HK-2 (cell line): ENCODE data around the gene ARHGEF10L.
"Not testable (repeated sequence)": the region's sequence is repeated elsewhere in the genome, so short reads cannot be mapped to it uniquely, and the experiment has no call there.

Experiments
- DNase-seq: peaks from one replicate; pipeline ENCODE4 v3.0.0-alpha.2; 2018; ENCODE audit not compliant: unreplicated experiment

Gene ARHGEF10L

GRCh38 chr1:17539477-17540254 is at the start of gene ARHGEF10L:
TSS of gene ARHGEF10L (plus strand) at chr1:17539698. CDS start at chr1:17580596, 40,898 bp downstream.
- peak; percentile 47 for DNase-seq

- DNase-seq, result not testable (repeated sequence)
Measured at GRCh38 chr1:17489768-17490417, 49.6 kb upstream of the ARHGEF10L start.

GRCh38 chr1:17490667-17491066 is 48.8 kb upstream of the ARHGEF10L start:
- not testable (repeated sequence) for DNase-seq

GRCh38 chr1:17494114-17494729 is 45.3 kb upstream of the ARHGEF10L start:
- DNase-seq, result peak; percentile 80

- no peak for DNase-seq
Measured at GRCh38 chr1:17496419-17496818, 43.1 kb upstream of the ARHGEF10L start.

- no peak for DNase-seq
Measured at GRCh38 chr1:17498214-17498613, 41.3 kb upstream of the ARHGEF10L start.

- peak; percentile 83 for DNase-seq
Measured at GRCh38 chr1:17502326-17502778, 37.1 kb upstream of the ARHGEF10L start.

GRCh38 chr1:17503146-17503545 is 36.4 kb upstream of the ARHGEF10L start:
- DNase-seq, result no peak

- DNase-seq, result not testable (repeated sequence)
Measured at GRCh38 chr1:17507200-17507599, 32.3 kb upstream of the ARHGEF10L start.

GRCh38 chr1:17507915-17508314 is 31.6 kb upstream of the ARHGEF10L start:
- no peak for DNase-seq

- DNase-seq, result no peak
Measured at GRCh38 chr1:17509363-17509762, 30.1 kb upstream of the ARHGEF10L start.

GRCh38 chr1:17510138-17510537 is 29.4 kb upstream of the ARHGEF10L start:
- DNase-seq, result no peak

- DNase-seq, result no peak
Measured at GRCh38 chr1:17511188-17511587, 28.3 kb upstream of the ARHGEF10L start.

GRCh38 chr1:17513131-17513530 is 26.4 kb upstream of the ARHGEF10L start:
- no peak for DNase-seq

- no peak for DNase-seq
Measured at GRCh38 chr1:17514776-17515175, 24.7 kb upstream of the ARHGEF10L start.

- no peak for DNase-seq
Measured at GRCh38 chr1:17515902-17516301, 23.6 kb upstream of the ARHGEF10L start.

- DNase-seq, result no peak
Measured at GRCh38 chr1:17516303-17517214, 22.9 kb upstream of the ARHGEF10L start.

- DNase-seq, result peak; percentile 55
Measured at GRCh38 chr1:17520041-17520440, 19.5 kb upstream of the ARHGEF10L start.

GRCh38 chr1:17520473-17521319 is 18.8 kb upstream of the ARHGEF10L start:
- DNase-seq, result no peak

GRCh38 chr1:17521946-17522612 is 17.4 kb upstream of the ARHGEF10L start:
- no peak for DNase-seq
